Hepatocyte (in vitro differentiated cells): ENCODE results near the gene SH3RF3.

Experiments
- CTCF ChIP-seq: fragments of 200-600 bp; sonication (generic); IDR thresholded peaks from 2 replicates; pipeline ENCODE4 v1.5.1; 2016; ENCODE audit warnings: antibody characterized with exemption, mild to moderate bottlenecking; ENCODE audit not compliant: poor library complexity
- EZH2 ChIP-seq: fragments of 200-600 bp; sonication (generic); IDR thresholded peaks from 2 replicates; pipeline ENCODE4 v1.6.1; 2016; ENCODE audit warnings: antibody characterized with exemption, mild to moderate bottlenecking, borderline replicate concordance
- EZH2phosphoT487 ChIP-seq: fragments of 200-600 bp; sonication (generic); IDR thresholded peaks from one replicate; pipeline ENCODE4 v1.6.1; 2018; ENCODE audit warnings: antibody characterized with exemption, mild to moderate bottlenecking, low read depth, moderate library complexity; ENCODE audit not compliant: unreplicated experiment, severe bottlenecking

GRCh38 chr2:109487536-109487869 lies 358.5 kb downstream of the SH3RF3 start:
- TF ChIP-seq CTCF (no peak), EZH2 (no peak), EZH2phosphoT487 (no peak)
